Neural cell (in vitro differentiated cells): ENCODE results near the gene BRD3. TPM values are rescaled to one million over a fixed set of nuclear protein-coding genes. Genes with fewer than 3 reads are reported as not detected.

ENCODE experiments used
- H2AFZ ChIP-seq: fragments of 200-600, 300-800 bp; sonication (generic), shearing (Covaris generic); 2 replicates; pipeline ENCODE4 v1.6.0; 2014; ENCODE audit warnings: low read depth, mild to moderate bottlenecking, antibody characterized with exemption, low read length, moderate library complexity
- H3F3A ChIP-seq: fragments of 200-600 bp; shearing (Covaris generic); 2 replicates; pipeline ENCODE4 v1.6.1; 2016; ENCODE audit warnings: mild to moderate bottlenecking, moderate library complexity, mixed read lengths, antibody characterized with exemption, low read length; ENCODE audit not compliant: insufficient read depth, poor library complexity, severe bottlenecking
- H3K27ac ChIP-seq: fragments of 200-600, 300-800 bp; sonication (generic), shearing (Covaris generic); 2 replicates; pipeline ENCODE4 v1.5.1; 2014; ENCODE audit warnings: mild to moderate bottlenecking, low read length, moderate library complexity
- H3K27me3 ChIP-seq: fragments of 300-800, 200-600 bp; sonication (generic), shearing (Covaris generic); 2 replicates; pipeline ENCODE4 v1.6.0; 2014; ENCODE audit warnings: mild to moderate bottlenecking, low read depth, low read length, moderate library complexity; ENCODE audit not compliant: insufficient read depth
- H3K36me3 ChIP-seq: fragments of 300-800, 200-600 bp; sonication (generic), shearing (Covaris generic); 2 replicates; pipeline ENCODE4 v1.5.1; 2014; ENCODE audit warnings: mild to moderate bottlenecking, antibody characterized with exemption, low read length, moderate library complexity; ENCODE audit not compliant: insufficient read depth
- H3K4me2 ChIP-seq: fragments of 300-800, 200-600 bp; sonication (generic), shearing (Covaris generic); 2 replicates; pipeline ENCODE4 v1.6.0; 2014; ENCODE audit warnings: mild to moderate bottlenecking, low read length
- H3K4me3 ChIP-seq: fragments of 300-800, 200-600 bp; sonication (generic), shearing (Covaris generic); 2 replicates; pipeline ENCODE4 v1.5.1; 2014; ENCODE audit warnings: mild to moderate bottlenecking, low read length, moderate library complexity
- H3K79me2 ChIP-seq: fragments of 200-600 bp; shearing (Covaris generic); replicated peaks from 2 replicates; pipeline ENCODE4 v1.6.0; 2014; ENCODE audit warnings: mild to moderate bottlenecking, low read length, moderate library complexity; ENCODE audit not compliant: insufficient read depth
- H3K9ac ChIP-seq: fragments of 300-800, 200-600 bp; sonication (generic), shearing (Covaris generic); 2 replicates; pipeline ENCODE4 v1.6.1; 2016; ENCODE audit warnings: mild to moderate bottlenecking, low read length, mixed read lengths
- H3K9me2 ChIP-seq: fragments of 200-600 bp; shearing (Covaris generic); 2 replicates; pipeline ENCODE4 v1.6.1; 2016; ENCODE audit warnings: mild to moderate bottlenecking, low read length, mixed read lengths; ENCODE audit not compliant: insufficient read depth
- H3K9me3 ChIP-seq: fragments of 200-600, 300-800 bp; sonication (generic), shearing (Covaris generic); 2 replicates; pipeline ENCODE4 v1.6.1; 2016; ENCODE audit warnings: mild to moderate bottlenecking, mixed run types, low read length, moderate library complexity, mixed read lengths
- H4K20me1 ChIP-seq: fragments of 200-600 bp; shearing (Covaris generic); 2 replicates; pipeline ENCODE4 v1.6.1; 2016; ENCODE audit warnings: mild to moderate bottlenecking, mixed run types; ENCODE audit not compliant: insufficient read depth
- CTCF ChIP-seq: fragments of 450-650 bp; IDR thresholded peaks from 2 replicates; pipeline ENCODE4 v1.5.1; 2014; ENCODE audit warnings: antibody characterized with exemption, mild to moderate bottlenecking, moderate library complexity; ENCODE audit not compliant: poor library complexity, severe bottlenecking
- EP300 ChIP-seq: fragments of 450-650 bp; conservative IDR thresholded peaks from 2 replicates; pipeline ENCODE4 v1.6.1; 2014; ENCODE audit warnings: antibody characterized with exemption, mild to moderate bottlenecking, moderate library complexity; ENCODE audit not compliant: poor library complexity, severe bottlenecking
- EZH2 ChIP-seq: fragments of 200-600, 300-800 bp; shearing (Covaris generic), sonication (generic); IDR thresholded peaks from 2 replicates; pipeline ENCODE4 v1.6.1; 2014; ENCODE audit warnings: antibody characterized with exemption, low read length, borderline replicate concordance, mild to moderate bottlenecking; ENCODE audit not compliant: insufficient read depth, poor library complexity, severe bottlenecking
- MXI1 ChIP-seq: fragments of 450-650 bp; conservative IDR thresholded peaks from 2 replicates; pipeline ENCODE4 v1.6.1; 2014; ENCODE audit warnings: antibody characterized with exemption, mild to moderate bottlenecking; ENCODE audit not compliant: poor library complexity, severe bottlenecking
- POLR2AphosphoS5 ChIP-seq: IDR thresholded peaks from 2 replicates; pipeline ENCODE4 v1.6.1; 2012
- RAD21 ChIP-seq: fragments of 450-650 bp; conservative IDR thresholded peaks from 2 replicates; pipeline ENCODE4 v1.6.1; 2014; ENCODE audit warnings: antibody characterized with exemption, mild to moderate bottlenecking, moderate library complexity
- REST ChIP-seq: IDR thresholded peaks from 2 replicates; pipeline ENCODE4 v1.6.1; 2012; ENCODE audit warnings: borderline replicate concordance
- SMC3 ChIP-seq: fragments of 450-650 bp; conservative IDR thresholded peaks from 2 replicates; pipeline ENCODE4 v1.6.1; 2014; ENCODE audit warnings: antibody characterized with exemption, mild to moderate bottlenecking, moderate library complexity; ENCODE audit not compliant: poor library complexity
- TAF1 ChIP-seq: IDR thresholded peaks from 2 replicates; pipeline ENCODE4 v1.6.1; 2012; ENCODE audit warnings: low read depth
- polyA plus RNA-seq: library from polyadenylated mRNA; depleted of rRNA; stranded (reverse); fragments of >200 nt; gene quantifications from 2 replicates; pipeline ENCODE4 v1.2.3, GENCODE V29; 2014

The BRD3 gene
- polyA plus RNA-seq, 1 donor from 2014 or later: 17.6 TPM

GRCh38 chr9:133996531-133997520 lies 71.0 kb downstream of the BRD3 start:
- TF ChIP-seq TAF1: no peak
- no peak for TF ChIP-seq POLR2AphosphoS5
- no peak for TF ChIP-seq EZH2
- no peak for TF ChIP-seq EP300
- TF ChIP-seq SMC3: no peak
- no peak for TF ChIP-seq CTCF
- no peak for TF ChIP-seq RAD21
- TF ChIP-seq REST: no peak
- no peak for TF ChIP-seq MXI1
- Histone ChIP-seq H3K4me2 (no peak overlapping the region), H3K79me2 (no peaks in the 10 kb centered on the region)

GRCh38 chr9:133995012-133995896 lies 72.6 kb downstream of the BRD3 start:
- H4K20me1 ChIP-seq: no peaks in the 10 kb centered on the region
- TF ChIP-seq SMC3: no peak
- no peak for TF ChIP-seq REST
- no peak for TF ChIP-seq EZH2
- no peak for TF ChIP-seq TAF1
- TF ChIP-seq MXI1: no peak
- no peak overlapping the region for H3K4me2 ChIP-seq
- no peak overlapping the region for H3K27ac ChIP-seq
- no peaks in the 10 kb centered on the region for H3K9me2 ChIP-seq
- H3K36me3 ChIP-seq: no peaks in the 10 kb centered on the region
- H2AFZ ChIP-seq: no peak overlapping the region
- no peaks in the 10 kb centered on the region for H3K27me3 ChIP-seq
- H3K9me3 ChIP-seq: no peaks in the 10 kb centered on the region
- no peak overlapping the region for H3K9ac ChIP-seq
- no peak overlapping the region for H3K4me3 ChIP-seq
- peaks cover 10% of the 10 kb centered on the region for H3K79me2 ChIP-seq
- no peaks in the 10 kb centered on the region for H3F3A ChIP-seq

More at GRCh38 chr9:133996531-133997520, 71.0 kb downstream of the BRD3 start:
- Histone ChIP-seq H3K36me3 (no peaks in the 10 kb centered on the region), H3K9ac (no peak overlapping the region), H4K20me1 (no peaks in the 10 kb centered on the region), H3K9me2 (no peaks in the 10 kb centered on the region), H3K27me3 (no peaks in the 10 kb centered on the region), H3K9me3 (no peaks in the 10 kb centered on the region), H3K4me3 (no peak overlapping the region), H3F3A (no peaks in the 10 kb centered on the region), H2AFZ (no peak overlapping the region), H3K27ac (no peak overlapping the region)
